Gastrocnemius medialis (tissue), 4 donors: Measurements from ENCODE around the gene CCSER2. TPM values are rescaled to one million over a fixed set of nuclear protein-coding genes. Genes with fewer than 3 reads are reported as not detected.

Experiments
- ATAC-seq, 2 donors: fragments of 150-250 bp; one replicate each; pipeline ENCODE4 v1.9.1; 2016
- DNase-seq, 2 donors: peaks; one replicate each; pipeline ENCODE4 v3.0.0-alpha.2; 2019
- H3K27ac ChIP-seq, 4 donors: fragments of 200-600 bp; sonication (generic); 1 replicate in 1 of 4; 2 replicates in 3 of 4; pipeline ENCODE4 v1.5.1; 2016 to 2018; ENCODE audit warnings: mild to moderate bottlenecking in 2 of 4, moderate library complexity in 1 of 4
- H3K27me3 ChIP-seq, 3 donors: fragments of 200-600 bp; sonication (generic) in 2 of 3; 1 replicate in 1 of 3; 2 replicates in 2 of 3; pipeline versions ENCODE4 v1.5.1 to v1.6.0; 2016 to 2019; ENCODE audit warnings: mild to moderate bottlenecking in 1 of 3, moderate library complexity in 1 of 3
- H3K36me3 ChIP-seq, 2 donors: fragments of 200-600 bp; sonication (generic) in 1 of 2; one replicate each; pipeline ENCODE4 v1.5.1; 2017 to 2018
- H3K4me1 ChIP-seq, 2 donors: fragments of 200-600 bp; sonication (generic) in 1 of 2; one replicate each; pipeline ENCODE4 v1.5.1; 2016 to 2017; ENCODE audit warnings: mild to moderate bottlenecking in 2 of 2
- H3K4me3 ChIP-seq, 4 donors: fragments of 200-600 bp; sonication (generic) in 3 of 4; 1 replicate in 1 of 4; 2 replicates in 3 of 4; pipeline ENCODE4 v1.5.1; 2016 to 2019; ENCODE audit warnings: mild to moderate bottlenecking in 2 of 4
- H3K9me3 ChIP-seq, 3 donors: fragments of 200-600 bp; sonication (generic) in 2 of 3; 1 replicate in 1 of 3; 2 replicates in 2 of 3; pipeline ENCODE4 v1.5.1; 2016 to 2019
- POLR2A ChIP-seq, 2 donors: fragments of 450-650 bp; IDR thresholded peaks; one replicate each; pipeline ENCODE4 v1.6.1; 2017; ENCODE audit warnings: antibody characterized with exemption in 2 of 2, mild to moderate bottlenecking in 2 of 2, moderate library complexity in 2 of 2
- in situ Hi-C, 4 donors: fragments of 200-750 bp; cut with MboI; loops; one replicate each; pipeline versions ENCODE4 v1.15.0 to v1.8.0; 2017; ENCODE audit warnings: low sequenced_read_pairs in 4 of 4
- intact Hi-C: fragments of 100-400 bp; cut with DNase I; formaldehyde crosslinking; loops from one replicate; pipeline ENCODE4 v1.15.1; 2023; ENCODE audit warnings: low total_unique reads
- total RNA-seq, 4 donors: library from RNA; depleted of rRNA; stranded (reverse); fragments of >200 nt; gene quantifications; one replicate each; pipeline versions ENCODE4 v1.1.0 to v1.2.3, GENCODE V29; 2016
- TF ChIP-seq, protein P1 (sequence below), 5 experiments: fragments of 450-650 bp in 3 of 5; fragments of 200-600 bp in 2 of 5; sonication (generic) in 2 of 5; IDR thresholded peaks in 4 of 5; conservative IDR thresholded peaks in 1 of 5; 1 replicate in 4 of 5; 2 replicates in 1 of 5; pipeline ENCODE4 v1.5.1; 2016 to 2019; ENCODE audit warnings: antibody characterized with exemption in 5 of 5, mild to moderate bottlenecking in 3 of 5, moderate library complexity in 3 of 5

CCSER2 gene
- total RNA-seq, 4 donors from 2014 or later: 39.8 to 61.8 (median 49.2) TPM

DNA sequence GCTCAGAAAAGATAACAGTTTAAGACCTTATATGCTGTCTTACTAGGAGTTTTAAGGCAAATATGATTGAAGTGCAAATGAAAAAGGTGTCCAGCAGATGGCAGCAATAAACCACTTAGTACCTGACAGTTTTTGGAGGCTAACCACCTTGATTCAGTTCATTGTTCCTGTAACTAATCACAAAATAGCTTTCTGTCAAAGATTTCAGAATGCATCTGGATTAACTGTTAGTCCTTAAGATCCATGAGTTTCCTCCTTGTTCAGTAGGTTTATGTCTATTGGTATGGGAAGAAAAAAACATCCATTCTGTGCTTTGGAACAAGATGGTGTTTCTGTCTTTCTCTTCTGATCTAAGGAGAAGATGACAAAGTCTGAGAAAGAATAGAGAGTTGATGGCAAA is 46.6 kb downstream of the CCSER2 start:
- peak; percentile 50 to 55 for ATAC-seq
- Histone ChIP-seq H3K27me3 (no peaks in the 10 kb centered on the region), H3K9me3 (no peaks in the 10 kb centered on the region), H3K27ac (no peak overlapping the region), H3K4me3 (no peak overlapping the region), H3K4me1 (peaks cover 0 to 5% of the 10 kb centered on the region in 2 donors), H3K36me3 (peaks cover 0 to 10% of the 10 kb centered on the region in 2 donors)
- in situ Hi-C loops (loop anchor here in 3 of 4 donors (5.0 to 10.0 kb wide), 2 partner anchors 110 to 162 kb away; no protein-coding TSS in a partner anchor), intact Hi-C loops (loop anchor here (1.0 to 10.0 kb wide), 4 partner anchors 52 to 2000 kb away; no protein-coding TSS in a partner anchor)
- DNase-seq: no peak
- TF ChIP-seq, protein P1, sequence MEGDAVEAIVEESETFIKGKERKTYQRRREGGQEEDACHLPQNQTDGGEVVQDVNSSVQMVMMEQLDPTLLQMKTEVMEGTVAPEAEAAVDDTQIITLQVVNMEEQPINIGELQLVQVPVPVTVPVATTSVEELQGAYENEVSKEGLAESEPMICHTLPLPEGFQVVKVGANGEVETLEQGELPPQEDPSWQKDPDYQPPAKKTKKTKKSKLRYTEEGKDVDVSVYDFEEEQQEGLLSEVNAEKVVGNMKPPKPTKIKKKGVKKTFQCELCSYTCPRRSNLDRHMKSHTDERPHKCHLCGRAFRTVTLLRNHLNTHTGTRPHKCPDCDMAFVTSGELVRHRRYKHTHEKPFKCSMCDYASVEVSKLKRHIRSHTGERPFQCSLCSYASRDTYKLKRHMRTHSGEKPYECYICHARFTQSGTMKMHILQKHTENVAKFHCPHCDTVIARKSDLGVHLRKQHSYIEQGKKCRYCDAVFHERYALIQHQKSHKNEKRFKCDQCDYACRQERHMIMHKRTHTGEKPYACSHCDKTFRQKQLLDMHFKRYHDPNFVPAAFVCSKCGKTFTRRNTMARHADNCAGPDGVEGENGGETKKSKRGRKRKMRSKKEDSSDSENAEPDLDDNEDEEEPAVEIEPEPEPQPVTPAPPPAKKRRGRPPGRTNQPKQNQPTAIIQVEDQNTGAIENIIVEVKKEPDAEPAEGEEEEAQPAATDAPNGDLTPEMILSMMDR (IDR thresholded peaks at IDR 0.05 in 4 of 5, conservative IDR thresholded peaks at IDR 0.05 in 1 of 5): peak; percentile 69 to 83 (median 72)
- no peak for TF ChIP-seq POLR2A (IDR thresholded peaks at IDR 0.05)

DNA sequence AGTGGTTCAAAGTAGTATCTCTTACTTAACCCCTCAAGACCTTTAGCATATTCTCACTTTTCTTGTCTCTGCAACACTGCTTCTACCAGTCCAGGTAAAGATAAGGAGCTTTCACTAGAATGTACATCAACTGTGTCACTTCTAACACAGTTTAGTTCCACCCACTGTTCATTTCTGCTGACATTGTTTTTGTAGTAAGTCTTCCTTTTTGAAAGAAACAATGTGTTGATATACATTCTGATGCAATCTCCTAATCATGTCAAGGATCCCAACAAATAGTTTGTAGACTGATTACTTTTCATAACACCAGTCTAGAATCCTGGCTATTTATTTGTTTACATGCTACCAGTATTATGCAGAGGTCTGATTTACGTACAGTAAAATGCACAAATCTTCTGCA is 47.5 kb downstream of the CCSER2 start:
- no peak overlapping the region for H3K27ac ChIP-seq
- TF ChIP-seq, protein P1 (IDR thresholded peaks at IDR 0.05 in 4 of 5, conservative IDR thresholded peaks at IDR 0.05 in 1 of 5): no peak
- no peak for TF ChIP-seq POLR2A (IDR thresholded peaks at IDR 0.05)
- intact Hi-C loops (loop anchor here (1.0 to 10.0 kb wide), 4 partner anchors 51 to 1999 kb away; no protein-coding TSS in a partner anchor), in situ Hi-C loops (loop anchor here in 3 of 4 donors (5.0 to 10.0 kb wide), 2 partner anchors 111 to 161 kb away; no protein-coding TSS in a partner anchor)
- H3K9me3 ChIP-seq: no peaks in the 10 kb centered on the region
- no peaks in the 10 kb centered on the region for H3K27me3 ChIP-seq
- DNase-seq (no peak), ATAC-seq (no peak)
- peaks cover 0 to 5% of the 10 kb centered on the region in 2 donors for H3K4me1 ChIP-seq
- H3K36me3 ChIP-seq: peaks cover 0 to 10% of the 10 kb centered on the region in 2 donors
- no peak overlapping the region for H3K4me3 ChIP-seq

GRCh38 chr10:84388148-84388547 is 59.8 kb downstream of the CCSER2 start:
- Histone ChIP-seq H3K4me1 (no peaks in the 10 kb centered on the region), H3K36me3 (no peaks in the 10 kb centered on the region), H3K27me3 (no peaks in the 10 kb centered on the region), H3K4me3 (no peak overlapping the region), H3K9me3 (no peaks in the 10 kb centered on the region), H3K27ac (no peak overlapping the region)
- TF ChIP-seq, protein P1 (IDR thresholded peaks at IDR 0.05 in 4 of 5, conservative IDR thresholded peaks at IDR 0.05 in 1 of 5): no peak
- no peak for TF ChIP-seq POLR2A (IDR thresholded peaks at IDR 0.05)
- in situ Hi-C loops (no loop called here), intact Hi-C loops (no loop called here)
- ATAC-seq (no peak), DNase-seq (no peak)

- intact Hi-C loops: no loop called here
- Histone ChIP-seq H3K27me3 (no peaks in the 10 kb centered on the region), H3K36me3 (no peaks in the 10 kb centered on the region), H3K4me3 (no peak overlapping the region), H3K9me3 (no peaks in the 10 kb centered on the region), H3K4me1 (peaks cover 0 to 6% of the 10 kb centered on the region in 2 donors), H3K27ac (no peak overlapping the region)
- DNase-seq (no peak), ATAC-seq (no peak)
- TF ChIP-seq, protein P1 (IDR thresholded peaks at IDR 0.05 in 4 of 5, conservative IDR thresholded peaks at IDR 0.05 in 1 of 5): no peak
- no peak for TF ChIP-seq POLR2A (IDR thresholded peaks at IDR 0.05)
- in situ Hi-C loops: no loop called here
These were observed 62.0 kb downstream of the CCSER2 start for GRCh38 chr10:84390364-84390763.

GRCh38 chr10:84391326-84391725 is 62.9 kb downstream of the CCSER2 start:
- H3K4me3 ChIP-seq: no peak overlapping the region
- no peaks in the 10 kb centered on the region for H3K36me3 ChIP-seq
- no peaks in the 10 kb centered on the region for H3K27me3 ChIP-seq
- H3K9me3 ChIP-seq: no peaks in the 10 kb centered on the region
- TF ChIP-seq, protein P1 (IDR thresholded peaks at IDR 0.05 in 4 of 5, conservative IDR thresholded peaks at IDR 0.05 in 1 of 5): no peak
- no peak for TF ChIP-seq POLR2A (IDR thresholded peaks at IDR 0.05)
- in situ Hi-C loops: no loop called here
- DNase-seq (no peak), ATAC-seq (no peak)
- intact Hi-C loops: no loop called here
- H3K27ac ChIP-seq: no peak overlapping the region
- peaks cover 0 to 6% of the 10 kb centered on the region in 2 donors for H3K4me1 ChIP-seq
